ENCODE data around the gene POLR1G.

Gene POLR1G

GRCh38 chr19:45406226-45407090, at the start of gene POLR1G:
POLR1G (plus strand) TSS chr19:45406644; CDS start chr19:45406697, 53 bp downstream.
- no peak for FAIRE-seq

- no peak for FAIRE-seq
Observed at GRCh38 chr19:45356760-45357444, 49.5 kb upstream of the POLR1G start.

- no peak for FAIRE-seq
Observed at GRCh38 chr19:45357445-45357783, 49.0 kb upstream of the POLR1G start.

GRCh38 chr19:45358213-45358792, 48.1 kb upstream of the POLR1G start:
- no peak for FAIRE-seq

- FAIRE-seq = no peak
Observed at GRCh38 chr19:45361608-45362007, 44.8 kb upstream of the POLR1G start.

GRCh38 chr19:45362291-45362690, 44.2 kb upstream of the POLR1G start:
- FAIRE-seq = no peak

GRCh38 chr19:45363861-45364459, 42.5 kb upstream of the POLR1G start:
- FAIRE-seq = no peak

- no peak for FAIRE-seq
Observed at GRCh38 chr19:45364696-45365095, 41.7 kb upstream of the POLR1G start.

GRCh38 chr19:45368127-45368526, 38.3 kb upstream of the POLR1G start:
- FAIRE-seq = no peak

- FAIRE-seq = no peak
Observed at GRCh38 chr19:45368737-45369340, 37.6 kb upstream of the POLR1G start.

GRCh38 chr19:45370410-45371204, 35.8 kb upstream of the POLR1G start, which contains the start of gene ERCC2:
ERCC2 (minus strand) TSS chr19:45370573; CDS start chr19:45370540, 33 bp downstream.
- no peak for FAIRE-seq

GRCh38 chr19:45376045-45376724, 30.3 kb upstream of the POLR1G start:
- no peak for FAIRE-seq

- FAIRE-seq = no peak
Observed at GRCh38 chr19:45380107-45380506, 26.3 kb upstream of the POLR1G start.

GRCh38 chr19:45382426-45382825, 24.0 kb upstream of the POLR1G start:
- no peak for FAIRE-seq

- FAIRE-seq = no peak
Observed at GRCh38 chr19:45385392-45386221, 20.8 kb upstream of the POLR1G start.

GRCh38 chr19:45391346-45391745, 15.1 kb upstream of the POLR1G start:
- no peak for FAIRE-seq

GRCh38 chr19:45391871-45392665, 14.4 kb upstream of the POLR1G start:
- FAIRE-seq = no peak

GRCh38 chr19:45395821-45396617, 10.4 kb upstream of the POLR1G start:
- FAIRE-seq = no peak

- no peak for FAIRE-seq
Observed at GRCh38 chr19:45400192-45400591, 6.3 kb upstream of the POLR1G start.
